IMR-90 (cell line): ENCODE measurements around the gene CLASP1. TPM values are rescaled to one million over a fixed set of nuclear protein-coding genes. Genes with fewer than 3 reads are reported as not detected.
A peak's percentile ranks its signal among the peaks of the same experiment; 100 is the strongest.

Experiments used
- ATAC-seq: fragments of 200-7000 bp; cut with Tn5 transposase; 2 replicates; pipeline ENCODE4 v1.9.1; 2020; ENCODE audit warnings: low read depth, mild to moderate bottlenecking, moderate library complexity
- BruUV-seq: library from RNA; stranded (reverse); fragments of 400-500 nt; replicated peaks from 2 replicates; lab custom pipeline; 2021; lab: Mats Ljungman, UMichigan
- CTCF ChIA-PET: fragments of 300-600 bp; formaldehyde crosslinking; extraction: SDS; loops from one replicate; lab custom pipeline; 2021; ENCODE audit warnings: antibody characterized with exemption; lab: Yijun Ruan, JAX
- POLR2A ChIA-PET: fragments of 300-600 bp; sonication (Branson Sonifier 250); formaldehyde crosslinking; loops from one replicate; lab custom pipeline; 2022; ENCODE audit warnings: antibody characterized with exemption; ENCODE audit not compliant: unreplicated experiment; lab: Charles Lee
- DNase-seq: peaks from one replicate; pipeline ENCODE4 v3.0.0; 2013
- H2AFZ ChIP-seq: replicated peaks from 2 replicates; pipeline ENCODE3; 2013; ENCODE audit warnings: low read length, mild to moderate bottlenecking; ENCODE audit not compliant: poor library complexity
- H2AK5ac ChIP-seq: 2 replicates; pipeline ENCODE4 v1.6.1; 2013; ENCODE audit warnings: low read depth, low read length, inconsistent platforms
- H2AK9ac ChIP-seq: replicated peaks from 2 replicates; pipeline ENCODE3; 2013; ENCODE audit warnings: mild to moderate bottlenecking, low read depth, low read length, moderate library complexity; ENCODE audit not compliant: poor library complexity
- H2BK120ac ChIP-seq: 2 replicates; pipeline ENCODE4 v1.6.1; 2013; ENCODE audit warnings: low read depth, low read length, inconsistent platforms
- H2BK15ac ChIP-seq: 3 replicates; pipeline ENCODE4 v1.6.1; 2013; ENCODE audit warnings: low read depth, low read length, inconsistent platforms
- H2BK20ac ChIP-seq: 2 replicates; pipeline ENCODE4 v1.6.1; 2013; ENCODE audit warnings: low read depth, mild to moderate bottlenecking, inconsistent platforms, low read length, moderate library complexity
- H2BK5ac ChIP-seq: 2 replicates; pipeline ENCODE4 v1.6.1; 2013; ENCODE audit warnings: mild to moderate bottlenecking, low read depth, low read length, inconsistent platforms; ENCODE audit not compliant: poor library complexity, severe bottlenecking
- H3K14ac ChIP-seq: replicated peaks from 2 replicates; pipeline ENCODE4 v1.6.1; 2013; ENCODE audit warnings: low read depth, low read length, inconsistent platforms
- H3K18ac ChIP-seq: 2 replicates; pipeline ENCODE4 v1.6.1; 2013; ENCODE audit warnings: low read depth, low read length, control low read depth
- H3K23ac ChIP-seq: 2 replicates; pipeline ENCODE4 v1.6.1; 2013; ENCODE audit warnings: low read depth, low read length, inconsistent platforms
- H3K27ac ChIP-seq: 2 replicates; pipeline ENCODE4 v1.5.1; 2013; ENCODE audit warnings: mild to moderate bottlenecking, control low read depth, low read length; ENCODE audit not compliant: insufficient read depth
- H3K27me3 ChIP-seq: 2 replicates; pipeline ENCODE4 v1.6.1; 2013; ENCODE audit warnings: low read length; ENCODE audit not compliant: control insufficient read depth, insufficient read depth
- H3K36me3 ChIP-seq: 2 replicates; pipeline ENCODE4 v1.6.1; 2013; ENCODE audit warnings: low read length, mixed read lengths; ENCODE audit not compliant: control insufficient read depth, insufficient read depth
- H3K4ac ChIP-seq: 2 replicates; pipeline ENCODE4 v1.6.1; 2013; ENCODE audit warnings: low read depth, low read length, inconsistent platforms
- H3K4me1 ChIP-seq: 2 replicates; pipeline ENCODE4 v1.6.1; 2013; ENCODE audit warnings: low read length, mixed read lengths; ENCODE audit not compliant: control insufficient read depth, insufficient read depth
- H3K4me2 ChIP-seq: 2 replicates; pipeline ENCODE4 v1.6.1; 2013; ENCODE audit warnings: low read depth, mild to moderate bottlenecking, control low read depth, low read length, moderate library complexity
- H3K4me3 ChIP-seq: 2 replicates; pipeline ENCODE4 v1.5.1; 2013; ENCODE audit warnings: low read depth, mild to moderate bottlenecking, control low read depth, low read length, moderate library complexity; ENCODE audit not compliant: insufficient read depth
- H3K56ac ChIP-seq: 2 replicates; pipeline ENCODE4 v1.6.1; 2013; ENCODE audit warnings: low read length, inconsistent platforms; ENCODE audit not compliant: insufficient read depth; ENCODE audit errors: extremely low read depth
- H3K79me1 ChIP-seq, 2 experiments: 2 replicates each; pipeline ENCODE4 v1.6.1; 2013; ENCODE audit warnings: low read length in 2 of 2, inconsistent platforms in 1 of 2, low read depth in 1 of 2
- H3K9ac ChIP-seq: 2 replicates; pipeline ENCODE4 v1.6.1; 2013; ENCODE audit warnings: low read depth, low read length, control low read depth
- H3K9me1 ChIP-seq: 2 replicates; pipeline ENCODE4 v1.6.1; 2013; ENCODE audit warnings: low read length, inconsistent platforms; ENCODE audit not compliant: insufficient read depth
- H3K9me3 ChIP-seq: 2 replicates; pipeline ENCODE4 v1.6.1; 2013; ENCODE audit warnings: low read length; ENCODE audit not compliant: control insufficient read depth, insufficient read depth
- H4K20me1 ChIP-seq: 2 replicates; pipeline ENCODE4 v1.6.1; 2013; ENCODE audit warnings: low read length, inconsistent platforms; ENCODE audit not compliant: insufficient read depth
- H4K5ac ChIP-seq: 2 replicates; pipeline ENCODE4 v1.6.1; 2013; ENCODE audit warnings: mild to moderate bottlenecking, low read depth, low read length, control low read depth
- H4K8ac ChIP-seq, 2 experiments: 2 replicates each; pipeline ENCODE4 v1.6.1; 2013; ENCODE audit warnings: low read depth in 2 of 2, low read length in 2 of 2, control low read depth in 1 of 2, inconsistent platforms in 1 of 2
- H4K91ac ChIP-seq: 2 replicates; pipeline ENCODE4 v1.6.1; 2013; ENCODE audit warnings: low read depth, low read length, inconsistent platforms; ENCODE audit not compliant: insufficient read depth
- BHLHE40 ChIP-seq: fragments of 150-350 bp; IDR thresholded peaks from 2 replicates; pipeline ENCODE4 v1.6.1; 2016; ENCODE audit warnings: mild to moderate bottlenecking, low read depth, low read length
- CEBPB ChIP-seq: IDR thresholded peaks from 2 replicates; pipeline ENCODE4 v1.6.1; 2012; ENCODE audit warnings: low read depth, low read length, improper control_type of control experiment
- CHD1 ChIP-seq: IDR thresholded peaks from 2 replicates; pipeline ENCODE4 v1.6.1; 2012; ENCODE audit warnings: low read depth, low read length, improper control_type of control experiment
- CTCF ChIP-seq: conservative IDR thresholded peaks from 2 replicates; pipeline ENCODE4 v1.5.1; 2012; ENCODE audit warnings: mild to moderate bottlenecking, low read depth, low read length, improper control_type of control experiment
- FOS ChIP-seq: fragments of 150-350 bp; IDR thresholded peaks from 2 replicates; pipeline ENCODE4 v1.6.1; 2016; ENCODE audit warnings: low read depth, low read length
- MAFK ChIP-seq: IDR thresholded peaks from 2 replicates; pipeline ENCODE4 v1.6.1; 2012; ENCODE audit warnings: low read depth, low read length, improper control_type of control experiment
- MAZ ChIP-seq: IDR thresholded peaks from 2 replicates; pipeline ENCODE4 v1.6.1; 2012; ENCODE audit warnings: low read depth, mild to moderate bottlenecking, low read length, improper control_type of control experiment, moderate library complexity, borderline replicate concordance
- MXI1 ChIP-seq: IDR thresholded peaks from 2 replicates; pipeline ENCODE4 v1.6.1; 2012; ENCODE audit warnings: low read depth, mild to moderate bottlenecking, low read length, moderate library complexity, borderline replicate concordance
- NFE2L2 ChIP-seq: fragments of 150-350 bp; IDR thresholded peaks from 2 replicates; pipeline ENCODE4 v1.6.1; 2016; ENCODE audit warnings: low read depth, mild to moderate bottlenecking, low read length
- POLR2A ChIP-seq: IDR thresholded peaks from 2 replicates; pipeline ENCODE4 v1.6.1; 2012; ENCODE audit warnings: mild to moderate bottlenecking, low read depth, low read length
- RAD21 ChIP-seq: IDR thresholded peaks from 2 replicates; pipeline ENCODE4 v1.6.1; 2012; ENCODE audit warnings: low read length, improper control_type of control experiment
- RCOR1 ChIP-seq: IDR thresholded peaks from 2 replicates; pipeline ENCODE4 v1.6.1; 2012; ENCODE audit warnings: mild to moderate bottlenecking, low read length, improper control_type of control experiment; ENCODE audit not compliant: insufficient replicate concordance
- RFX5 ChIP-seq: IDR thresholded peaks from 2 replicates; pipeline ENCODE4 v1.8.0; 2012; ENCODE audit warnings: low read depth, mild to moderate bottlenecking, low read length, moderate library complexity
- SMC3 ChIP-seq: fragments of 150-350 bp; IDR thresholded peaks from 2 replicates; pipeline ENCODE4 v1.6.1; 2016; ENCODE audit warnings: low read depth, mild to moderate bottlenecking, antibody characterized with exemption, low read length, moderate library complexity
- USF2 ChIP-seq: fragments of 150-350 bp; IDR thresholded peaks from 2 replicates; pipeline ENCODE4 v1.6.1; 2017; ENCODE audit warnings: mild to moderate bottlenecking, antibody characterized with exemption, low read length, low read depth
- WGBS, 2 experiments: methylation state at CpG; one replicate each; pipeline versions ENCODE4 v1.1.5 to v1.1.7; 2013; ENCODE audit warnings: missing lambda C conversion rate in 2 of 2; ENCODE audit not compliant: insufficient read length in 1 of 2; ENCODE audit errors: extremely low coverage in 2 of 2; 5-methylcytosine and 5-hydroxymethylcytosine counted together
- dilution Hi-C: fragments of 300-500 bp; cut with HindIII; formaldehyde crosslinking; loops from one replicate; pipeline ENCODE4 v1.14.3; 2018; ENCODE audit warnings: low sequenced_read_pairs; ENCODE audit not compliant: unreplicated experiment
- in situ Hi-C: fragments of 300-500 bp; cut with MboI; formaldehyde crosslinking; loops from 3 replicates; pipeline ENCODE4 v1.14.3; 2019; ENCODE audit warnings: low sequenced_read_pairs, inconsistent platforms, mixed read lengths
- intact Hi-C: fragments of 100-400 bp; cut with micrococcal nuclease; formaldehyde crosslinking; loops from 2 replicates; pipeline ENCODE4 v1.10.0; 2022
- polyA plus RNA-seq, 3 experiments: library from polyadenylated mRNA; depleted of rRNA; stranded (reverse); fragments of >200 nt; gene quantifications; 2 replicates each; pipeline ENCODE4 v1.2.3, GENCODE V29; 2012; ENCODE audit warnings: low replicate concordance in 1 of 3
- total RNA-seq: library from RNA; depleted of rRNA; stranded (reverse); fragments of >200 nt; gene quantifications from 2 replicates; pipeline ENCODE4 v1.2.3, GENCODE V29; 2012
- TF ChIP-seq, protein P1 (sequence below): fragments of 150-350 bp; IDR thresholded peaks from 2 replicates; pipeline ENCODE4 v1.6.1; 2016; ENCODE audit warnings: low read depth, mild to moderate bottlenecking, low read length, moderate library complexity, borderline replicate concordance

CLASP1 gene
- total and polyA plus RNA-seq, 2 of the 4 experiments (the other 2 are of a cell fraction), result 12.3 to 33.7 TPM

DNA sequence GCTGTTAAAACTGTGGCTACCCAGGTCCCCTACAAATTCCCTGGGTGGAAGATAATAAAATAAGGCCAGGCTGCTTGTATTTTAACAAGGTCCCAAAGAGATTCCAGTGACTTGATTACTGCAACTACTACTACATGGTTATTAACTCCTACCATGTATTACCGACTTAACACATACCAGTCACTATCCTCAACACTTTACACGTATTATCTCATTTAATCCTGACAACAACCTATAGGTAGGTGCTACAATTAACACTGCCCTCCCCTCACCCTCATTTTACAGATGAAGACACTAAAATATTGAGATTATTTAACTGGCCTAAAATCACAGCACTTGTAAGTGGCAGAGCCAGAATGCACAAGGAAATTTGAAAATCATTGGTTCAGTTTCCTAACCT is 5.4 kb downstream of the CLASP1 start:
- Histone ChIP-seq H3K27me3 (no peaks in the 10 kb centered on the region), H2BK20ac (no peak overlapping the region), H2AFZ (no peak overlapping the region), H3K4me1 (peaks cover 8% of the 10 kb centered on the region; the same call in 1 of the 2 replicates), H3K27ac (no peak overlapping the region), H3K4me2 (no peak overlapping the region), H3K79me1 (peaks cover 7 to 59% of the 10 kb centered on the region in 2 experiments), H3K4me3 (no peak overlapping the region), H4K8ac (no peak overlapping the region), H4K5ac (no peak overlapping the region), H3K4ac (no peak overlapping the region), H4K91ac (no peak overlapping the region), H3K9me3 (no peaks in the 10 kb centered on the region), H2BK120ac (no peak overlapping the region), H3K14ac (no peak overlapping the region), H2AK5ac (no peak overlapping the region), H4K20me1 (peaks cover 24% of the 10 kb centered on the region; the same call in 1 of the 2 replicates), H2AK9ac (no peak overlapping the region), H2BK5ac (no peak overlapping the region), H3K18ac (no peak overlapping the region), H2BK15ac (no peak overlapping the region), H3K56ac (no peak overlapping the region), H3K9ac (no peak overlapping the region), H3K9me1 (peaks cover 7% of the 10 kb centered on the region; the same call in 1 of the 2 replicates), H3K36me3 (no peaks in the 10 kb centered on the region; the same call in 1 of the 2 replicates), H3K23ac (peak overlapping the region; percentile 47; the same call in 1 of the 2 replicates)
- no peak for DNase-seq
- TF ChIP-seq FOS (no peak), MAZ (no peak), NFE2L2 (no peak), CEBPB (no peak), RAD21 (no peak), MAFK (no peak), BHLHE40 (no peak), CTCF (no peak), MXI1 (no peak), CHD1 (no peak), RCOR1 (no peak), USF2 (no peak), SMC3 (no peak), RFX5 (no peak), POLR2A (no peak)
- TF ChIP-seq, protein P1, sequence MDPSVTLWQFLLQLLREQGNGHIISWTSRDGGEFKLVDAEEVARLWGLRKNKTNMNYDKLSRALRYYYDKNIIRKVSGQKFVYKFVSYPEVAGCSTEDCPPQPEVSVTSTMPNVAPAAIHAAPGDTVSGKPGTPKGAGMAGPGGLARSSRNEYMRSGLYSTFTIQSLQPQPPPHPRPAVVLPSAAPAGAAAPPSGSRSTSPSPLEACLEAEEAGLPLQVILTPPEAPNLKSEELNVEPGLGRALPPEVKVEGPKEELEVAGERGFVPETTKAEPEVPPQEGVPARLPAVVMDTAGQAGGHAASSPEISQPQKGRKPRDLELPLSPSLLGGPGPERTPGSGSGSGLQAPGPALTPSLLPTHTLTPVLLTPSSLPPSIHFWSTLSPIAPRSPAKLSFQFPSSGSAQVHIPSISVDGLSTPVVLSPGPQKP, result no peak
- in situ Hi-C loops (no loop called here), intact Hi-C loops (no loop called here), dilution Hi-C loops (no loop called here)
- no TSS peak for BruUV-seq
- 88 to 100% methylated on average over 1 of the region's 2 CpGs for WGBS, 2 experiments
- ChIA-PET POLR2A (no interaction called here), CTCF (no interaction called here)
- no peak for ATAC-seq
